ENCODE results near the gene BEND7.

BEND7 gene

GRCh38 chr10:13397052-13397451, 131.8 kb downstream of the BEND7 start:
- DNase-seq (ENCODE audit: extremely low read depth, low read depth): no peak
- TF ChIP-seq, protein P1, sequence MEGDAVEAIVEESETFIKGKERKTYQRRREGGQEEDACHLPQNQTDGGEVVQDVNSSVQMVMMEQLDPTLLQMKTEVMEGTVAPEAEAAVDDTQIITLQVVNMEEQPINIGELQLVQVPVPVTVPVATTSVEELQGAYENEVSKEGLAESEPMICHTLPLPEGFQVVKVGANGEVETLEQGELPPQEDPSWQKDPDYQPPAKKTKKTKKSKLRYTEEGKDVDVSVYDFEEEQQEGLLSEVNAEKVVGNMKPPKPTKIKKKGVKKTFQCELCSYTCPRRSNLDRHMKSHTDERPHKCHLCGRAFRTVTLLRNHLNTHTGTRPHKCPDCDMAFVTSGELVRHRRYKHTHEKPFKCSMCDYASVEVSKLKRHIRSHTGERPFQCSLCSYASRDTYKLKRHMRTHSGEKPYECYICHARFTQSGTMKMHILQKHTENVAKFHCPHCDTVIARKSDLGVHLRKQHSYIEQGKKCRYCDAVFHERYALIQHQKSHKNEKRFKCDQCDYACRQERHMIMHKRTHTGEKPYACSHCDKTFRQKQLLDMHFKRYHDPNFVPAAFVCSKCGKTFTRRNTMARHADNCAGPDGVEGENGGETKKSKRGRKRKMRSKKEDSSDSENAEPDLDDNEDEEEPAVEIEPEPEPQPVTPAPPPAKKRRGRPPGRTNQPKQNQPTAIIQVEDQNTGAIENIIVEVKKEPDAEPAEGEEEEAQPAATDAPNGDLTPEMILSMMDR (IDR thresholded peaks at IDR 0.05; ENCODE audit: low read depth, low read length): no peak

- TF ChIP-seq, protein P1 (IDR thresholded peaks at IDR 0.05; ENCODE audit: low read depth, low read length): no peak
- DNase-seq (ENCODE audit: extremely low read depth, low read depth): no peak
Observed at GRCh38 chr10:13396369-13396768, 132.4 kb downstream of the BEND7 start.

GRCh38 chr10:13395540-13395939, 133.3 kb downstream of the BEND7 start:
- TF ChIP-seq, protein P1 (IDR thresholded peaks at IDR 0.05; ENCODE audit: low read depth, low read length): no peak
- DNase-seq (ENCODE audit: extremely low read depth, low read depth): no peak

- DNase-seq (ENCODE audit: extremely low read depth, low read depth): no peak
- TF ChIP-seq, protein P1 (IDR thresholded peaks at IDR 0.05; ENCODE audit: low read depth, low read length): no peak
Observed at GRCh38 chr10:13393640-13394039, 135.2 kb downstream of the BEND7 start.

GRCh38 chr10:13392701-13393100, 136.1 kb downstream of the BEND7 start:
- TF ChIP-seq, protein P1 (IDR thresholded peaks at IDR 0.05; ENCODE audit: low read depth, low read length): no peak
- no peak for DNase-seq (ENCODE audit: extremely low read depth, low read depth)

Measured in AG09319 (cell line).